HCT116 (cell line): ENCODE results near the gene NDUFA3. TPM values are rescaled to one million over a fixed set of nuclear protein-coding genes. Genes with fewer than 3 reads are reported as not detected.

ENCODE experiments used
- ATAC-seq: fragments of 200-7000 bp; cut with Tn5 transposase; 2 replicates; pipeline ENCODE4 v1.9.1; 2020; ENCODE audit warnings: mild to moderate bottlenecking, moderate library complexity
- BruUV-seq: library from RNA; stranded (reverse); fragments of 400-500 nt; replicated peaks from 2 replicates; lab custom pipeline; 2021; lab: Mats Ljungman, UMichigan
- CTCF ChIA-PET: fragments of 300-600 bp; sonication (Branson Sonifier 250); formaldehyde crosslinking; loops from one replicate; lab custom pipeline; 2021; ENCODE audit warnings: antibody characterized with exemption; lab: Charles Lee
- POLR2A ChIA-PET: fragments of 300-600, 350-600 bp; sonication (Branson Sonifier 250); formaldehyde crosslinking; loops from one replicate; lab custom pipeline; 2021; ENCODE audit warnings: antibody characterized with exemption; lab: Charles Lee
- RAD21 ChIA-PET, 2 experiments: fragments of 300-600 bp; sonication (Branson Sonifier 250); formaldehyde crosslinking; loops; one replicate each; lab custom pipeline; 2023; ENCODE audit warnings: low total read pairs in 2 of 2; ENCODE audit not compliant: uncharacterized antibody in 2 of 2, unreplicated experiment in 2 of 2, low non-redundant PET in 1 of 2; lab: Charles Lee
- DNase-seq: peaks from one replicate; pipeline ENCODE4 v3.0.0-alpha.2; 2010; ENCODE audit warnings: low read depth, low spot score
- H2AFZ ChIP-seq: fragments of 200-600 bp; shearing (Covaris generic), sonication (generic); 2 replicates; pipeline ENCODE4 v1.6.1; 2017; ENCODE audit warnings: low read depth, mixed run types, mixed read lengths, antibody characterized with exemption, low read length; ENCODE audit not compliant: poor library complexity, severe bottlenecking
- H3K27ac ChIP-seq: 2 replicates; pipeline ENCODE4 v1.5.1; 2012; ENCODE audit warnings: low read depth, low read length
- H3K27me3 ChIP-seq: fragments of 200-600 bp; sonication (generic); 2 replicates; pipeline ENCODE4 v1.6.1; 2016; ENCODE audit warnings: mixed run types, low read length, mixed read lengths; ENCODE audit not compliant: insufficient read depth
- H3K36me3 ChIP-seq, 2 experiments: fragments of 200-500 bp in 1 of 2; fragments of 200-600 bp in 1 of 2; sonication (Bioruptor generic) in 1 of 2; sonication (generic) in 1 of 2; 2 replicates each; pipeline versions ENCODE4 v1.5.1 to v1.6.1; 2014 to 2016; ENCODE audit warnings: low read length in 2 of 2, inconsistent platforms in 1 of 2, mixed read lengths in 1 of 2, mixed run types in 1 of 2; ENCODE audit not compliant: insufficient read depth in 2 of 2, control insufficient read depth in 1 of 2
- H3K4me1 ChIP-seq, 2 experiments: fragments of 200-600 bp in 1 of 2; sonication (generic) in 1 of 2; 2 replicates each; pipeline versions ENCODE4 v1.5.1 to v1.6.1; 2012 to 2017; ENCODE audit warnings: low read length in 2 of 2, inconsistent platforms in 1 of 2, mild to moderate bottlenecking in 1 of 2, mixed read lengths in 1 of 2, mixed run types in 1 of 2, moderate library complexity in 1 of 2; ENCODE audit not compliant: insufficient read depth in 2 of 2, control insufficient read depth in 1 of 2
- H3K4me2 ChIP-seq: fragments of 200-600 bp; sonication (generic); 2 replicates; pipeline ENCODE4 v1.6.1; 2017; ENCODE audit warnings: mixed run types, low read length, mixed read lengths
- H3K4me3 ChIP-seq, 2 experiments: fragments of 200-600 bp in 1 of 2; sonication (generic) in 1 of 2; replicated peaks in 1 of 2; 2 replicates each; pipeline ENCODE4 v1.5.1; 2011 to 2016; ENCODE audit warnings: low read length in 2 of 2, control low read depth in 1 of 2, low read depth in 1 of 2, mild to moderate bottlenecking in 1 of 2, mixed read lengths in 1 of 2, mixed run types in 1 of 2
- H3K79me2 ChIP-seq: fragments of 200-600 bp; sonication (generic); 2 replicates; pipeline ENCODE4 v1.6.1; 2017; ENCODE audit warnings: mild to moderate bottlenecking, mixed run types, low read length, moderate library complexity, mixed read lengths; ENCODE audit not compliant: insufficient read depth
- H3K9ac ChIP-seq: fragments of 200-600 bp; sonication (generic); 2 replicates; pipeline ENCODE4 v1.6.1; 2016; ENCODE audit warnings: low read length, mixed read lengths
- H3K9me2 ChIP-seq: fragments of 200-600 bp; sonication (generic), shearing (Covaris generic); 2 replicates; pipeline ENCODE4 v1.6.1; 2017; ENCODE audit warnings: mixed run types, mild to moderate bottlenecking, moderate library complexity; ENCODE audit not compliant: insufficient read depth
- H3K9me3 ChIP-seq, 2 experiments: fragments of 200-500 bp in 1 of 2; fragments of 200-600 bp in 1 of 2; sonication (Bioruptor generic) in 1 of 2; sonication (generic) in 1 of 2; 2 replicates each; pipeline ENCODE4 v1.6.1; 2014 to 2017; ENCODE audit warnings: low read length in 2 of 2, mixed read lengths in 2 of 2, inconsistent platforms in 1 of 2, low read depth in 1 of 2, mild to moderate bottlenecking in 1 of 2, mixed run types in 1 of 2, moderate library complexity in 1 of 2; ENCODE audit not compliant: control insufficient read depth in 1 of 2, insufficient read depth in 1 of 2
- H4K20me1 ChIP-seq: fragments of 200-600 bp; sonication (generic), shearing (Covaris generic); 2 replicates; pipeline ENCODE4 v1.6.1; 2017; ENCODE audit warnings: mixed run types, mild to moderate bottlenecking, moderate library complexity; ENCODE audit not compliant: insufficient read depth
- CTCF ChIP-seq, 3 experiments: fragments of 200-600 bp in 1 of 3; sonication (generic) in 1 of 3; IDR thresholded peaks in 2 of 3; conservative IDR thresholded peaks in 1 of 3; 2 replicates each; pipeline ENCODE4 v1.5.1; 2012 to 2017; ENCODE audit warnings: low read depth in 2 of 3, low read length in 2 of 3, antibody characterized with exemption in 1 of 3, borderline replicate concordance in 1 of 3, control low read depth in 1 of 3, mild to moderate bottlenecking in 1 of 3, mixed read lengths in 1 of 3, mixed run types in 1 of 3, moderate library complexity in 1 of 3; ENCODE audit not compliant: insufficient read depth in 1 of 3
- EZH2phosphoT487 ChIP-seq: fragments of 200-600 bp; IDR thresholded peaks from 2 replicates; pipeline ENCODE4 v1.6.1; 2018; ENCODE audit warnings: antibody characterized with exemption, borderline replicate concordance
- SIN3A ChIP-seq: IDR thresholded peaks from 2 replicates; pipeline ENCODE4 v1.6.1; 2012; ENCODE audit warnings: low read depth
- ZNF274 ChIP-seq: fragments of 200-500 bp; sonication (Bioruptor generic); IDR thresholded peaks from 2 replicates; pipeline ENCODE4 v1.6.1; 2014; ENCODE audit warnings: mild to moderate bottlenecking, low read depth, low read length, inconsistent platforms
- intact Hi-C: fragments of 100-400 bp; cut with micrococcal nuclease; formaldehyde crosslinking; loops from 2 replicates; pipeline ENCODE4 v1.10.0; 2022
- total RNA-seq: library from RNA; stranded (reverse); gene quantifications from one replicate; pipeline ENCODE4 v1.2.1, GENCODE V29; 2021; ENCODE audit not compliant: unreplicated experiment

Gene NDUFA3
- total RNA-seq, 1 experiment from 2014 or later: 149 TPM

- TF ChIP-seq EZH2phosphoT487: no peak
- TF ChIP-seq SIN3A: peak; percentile 5; the same call in 1 of the 2 replicates
- TF ChIP-seq, all 23 proteins: peak for 1
- no TSS peak for BruUV-seq
- intact Hi-C loops: no loop called here
Observed at GRCh38 chr19:54154603-54155345, 52.1 kb downstream of the NDUFA3 start.

GRCh38 chr19:54155694-54156093, 53.0 kb downstream of the NDUFA3 start:
- RAD21 ChIA-PET: interaction anchor here in 1 of 2 experiments (0.6 kb wide), 1 partner anchor 176 kb away, joined by 3 read pairs; no protein-coding TSS in a partner anchor
- no peak for DNase-seq
- no peak overlapping the region for H2AFZ ChIP-seq

More at GRCh38 chr19:54154603-54155345, 52.1 kb downstream of the NDUFA3 start:
- no peak overlapping the region for H3K4me3 ChIP-seq
- CTCF ChIA-PET: no interaction called here
- no peak for DNase-seq
- RAD21 ChIA-PET: no interaction called here
- peaks cover 7 to 13% of the 10 kb centered on the region in 2 experiments for H3K4me1 ChIP-seq
- ATAC-seq: no peak
- peaks cover 8% of the 10 kb centered on the region for H3K79me2 ChIP-seq
- H3K36me3 ChIP-seq: peaks cover 47 to 59% of the 10 kb centered on the region in 2 experiments; a peak in 3 of 4 replicates
- no peaks in the 10 kb centered on the region for H3K9me3 ChIP-seq
- no peak overlapping the region for H3K27ac ChIP-seq
- H3K9ac ChIP-seq: no peak overlapping the region
- no peak overlapping the region for H3K4me2 ChIP-seq
- no peak overlapping the region for H2AFZ ChIP-seq
- no peaks in the 10 kb centered on the region for H3K27me3 ChIP-seq
- H3K9me2 ChIP-seq: no peaks in the 10 kb centered on the region
- POLR2A ChIA-PET: no interaction called here
- H4K20me1 ChIP-seq: no peaks in the 10 kb centered on the region

More at GRCh38 chr19:54155694-54156093, 53.0 kb downstream of the NDUFA3 start:
- H3K4me1 ChIP-seq: peaks cover 10 to 20% of the 10 kb centered on the region in 2 experiments
- H3K79me2 ChIP-seq: peaks cover 8% of the 10 kb centered on the region
- no peaks in the 10 kb centered on the region for H3K9me3 ChIP-seq
- intact Hi-C loops: no loop called here
- ChIA-PET POLR2A (interaction anchor here (1.1 kb wide), 1 partner anchor 19 kb away, joined by 3 read pairs; the partner anchor contains the start of gene CNOT3), CTCF (no interaction called here)
- H3K4me3 ChIP-seq: no peak overlapping the region
- H3K4me2 ChIP-seq: no peak overlapping the region
- no peaks in the 10 kb centered on the region for H3K27me3 ChIP-seq
- H3K36me3 ChIP-seq: peaks cover 47 to 53% of the 10 kb centered on the region in 2 experiments; a peak in 3 of 4 replicates
- H4K20me1 ChIP-seq: no peaks in the 10 kb centered on the region
- H3K9me2 ChIP-seq: no peaks in the 10 kb centered on the region
- no peak overlapping the region for H3K9ac ChIP-seq
- TF ChIP-seq ZNF274 (no peak), CTCF (IDR thresholded peaks at IDR 0.05 in 2 of 3, conservative IDR thresholded peaks at IDR 0.05 in 1 of 3; ENCODE audit: borderline replicate concordance in 1 of 3, insufficient read depth in 1 of 3, low read depth in 2 of 3, low read length in 2 of 3) (peak in 1 of 3 experiments; percentile 17; a peak in 1 of 6 replicates)
- BruUV-seq: no TSS peak
- ATAC-seq: no peak
- no peak overlapping the region for H3K27ac ChIP-seq
